ENCODE results near the gene C1QL4. TPM values are rescaled to one million over a fixed set of nuclear protein-coding genes. Genes with fewer than 3 reads are reported as not detected.

C1QL4 gene
- total and polyA plus RNA-seq, 2 donors (not counting 1 experiment from before 2014, with no cell fraction given) = 0.17 TPM; not detected in 1

GRCh38 chr12:49298160-49298559, 38.8 kb downstream of the C1QL4 start:
- Histone ChIP-seq H4K20me1 (ENCODE audit: control insufficient read depth, extremely low read depth, insufficient read depth, low read length) (no peaks in the 10 kb centered on the region), H3K27me3 (ENCODE audit: control insufficient read depth, insufficient read depth, low read length) (peaks cover 29% of the 10 kb centered on the region), H3K9me3 (ENCODE audit: control insufficient read depth, insufficient read depth, low read depth, low read length) (no peaks in the 10 kb centered on the region), H2AFZ (ENCODE audit: low read length) (no peak overlapping the region), H3K4me2 (ENCODE audit: extremely low read depth, insufficient read depth, low read length) (no peak overlapping the region), H3K4me1 (ENCODE audit: control insufficient read depth, extremely low read depth, insufficient read depth, low read length) (no peaks in the 10 kb centered on the region), H3K27ac (ENCODE audit: insufficient read depth, low read length) (no peak overlapping the region), H3K4me3 (replicated peaks in 1 of 4; ENCODE audit: control extremely low read depth in 1 of 4, insufficient read depth in 1 of 4, low read depth in 3 of 4, low read length in 4 of 4) (no peak overlapping the region), H3K36me3 (ENCODE audit: control insufficient read depth, insufficient read depth, low read length) (no peaks in the 10 kb centered on the region), H3K79me2 (ENCODE audit: control insufficient read depth, insufficient read depth, low read length) (no peaks in the 10 kb centered on the region), H3K9ac (ENCODE audit: insufficient read depth, low read length) (no peak overlapping the region)
- TF ChIP-seq EZH2 (IDR thresholded peaks at IDR 0.05; ENCODE audit: low read length, missing control alignments) (no peak), CTCF (conservative IDR thresholded peaks at IDR 0.05 in 1 of 2, IDR thresholded peaks at IDR 0.05 in 1 of 2; ENCODE audit: low read depth in 1 of 2, low read length in 2 of 2) (no peak)
- no peak for DNase-seq (ENCODE audit: low read depth in 2 of 2)

GRCh38 chr12:49297695-49298060, 39.3 kb downstream of the C1QL4 start:
- Histone ChIP-seq H3K4me3 (replicated peaks in 1 of 4; ENCODE audit: control extremely low read depth in 1 of 4, insufficient read depth in 1 of 4, low read depth in 3 of 4, low read length in 4 of 4) (no peak overlapping the region), H3K4me2 (ENCODE audit: extremely low read depth, insufficient read depth, low read length) (no peak overlapping the region)
- DNase-seq (ENCODE audit: low read depth in 2 of 2) = no peak

GRCh38 chr12:49296836-49297694, 39.9 kb downstream of the C1QL4 start:
- Histone ChIP-seq H3K4me3 (replicated peaks in 1 of 4; ENCODE audit: control extremely low read depth in 1 of 4, insufficient read depth in 1 of 4, low read depth in 3 of 4, low read length in 4 of 4) (no peak overlapping the region), H3K4me1 (ENCODE audit: control insufficient read depth, extremely low read depth, insufficient read depth, low read length) (no peaks in the 10 kb centered on the region), H4K20me1 (ENCODE audit: control insufficient read depth, extremely low read depth, insufficient read depth, low read length) (no peaks in the 10 kb centered on the region), H3K27ac (ENCODE audit: insufficient read depth, low read length) (no peak overlapping the region), H3K27me3 (ENCODE audit: control insufficient read depth, insufficient read depth, low read length) (peaks cover 29% of the 10 kb centered on the region), H3K36me3 (ENCODE audit: control insufficient read depth, insufficient read depth, low read length) (no peaks in the 10 kb centered on the region), H3K9ac (ENCODE audit: insufficient read depth, low read length) (no peak overlapping the region), H3K4me2 (ENCODE audit: extremely low read depth, insufficient read depth, low read length) (no peak overlapping the region), H3K9me3 (ENCODE audit: control insufficient read depth, insufficient read depth, low read depth, low read length) (no peaks in the 10 kb centered on the region), H3K79me2 (ENCODE audit: control insufficient read depth, insufficient read depth, low read length) (no peaks in the 10 kb centered on the region), H2AFZ (ENCODE audit: low read length) (no peak overlapping the region)
- TF ChIP-seq EZH2 (IDR thresholded peaks at IDR 0.05; ENCODE audit: low read length, missing control alignments) (peak; percentile 77), CTCF (conservative IDR thresholded peaks at IDR 0.05 in 1 of 2, IDR thresholded peaks at IDR 0.05 in 1 of 2; ENCODE audit: low read depth in 1 of 2, low read length in 2 of 2) (no peak)
- DNase-seq (ENCODE audit: low read depth in 2 of 2) = no peak

More at GRCh38 chr12:49297695-49298060, 39.3 kb downstream of the C1QL4 start:
- Histone ChIP-seq H3K36me3 (ENCODE audit: control insufficient read depth, insufficient read depth, low read length) (no peaks in the 10 kb centered on the region), H3K9me3 (ENCODE audit: control insufficient read depth, insufficient read depth, low read depth, low read length) (no peaks in the 10 kb centered on the region), H4K20me1 (ENCODE audit: control insufficient read depth, extremely low read depth, insufficient read depth, low read length) (no peaks in the 10 kb centered on the region), H3K79me2 (ENCODE audit: control insufficient read depth, insufficient read depth, low read length) (no peaks in the 10 kb centered on the region), H2AFZ (ENCODE audit: low read length) (no peak overlapping the region), H3K27ac (ENCODE audit: insufficient read depth, low read length) (no peak overlapping the region), H3K4me1 (ENCODE audit: control insufficient read depth, extremely low read depth, insufficient read depth, low read length) (no peaks in the 10 kb centered on the region), H3K27me3 (ENCODE audit: control insufficient read depth, insufficient read depth, low read length) (peaks cover 29% of the 10 kb centered on the region), H3K9ac (ENCODE audit: insufficient read depth, low read length) (no peak overlapping the region)
- TF ChIP-seq EZH2 (IDR thresholded peaks at IDR 0.05; ENCODE audit: low read length, missing control alignments) (no peak), CTCF (conservative IDR thresholded peaks at IDR 0.05 in 1 of 2, IDR thresholded peaks at IDR 0.05 in 1 of 2; ENCODE audit: low read depth in 1 of 2, low read length in 2 of 2) (no peak)

Data from fibroblast of lung (primary cell).